Prostate gland (tissue), 2 donors: ENCODE data around the gene CGB2. TPM values are rescaled to one million over a fixed set of nuclear protein-coding genes. Genes with fewer than 3 reads are reported as not detected.

Experiments used
- DNase-seq: peaks from one replicate; pipeline ENCODE4 v3.0.0-alpha.2; 2019; ENCODE audit warnings: low spot score
- H3K27ac ChIP-seq, 2 donors: fragments of 200-600 bp; sonication (generic); 2 replicates each; pipeline ENCODE4 v1.5.1; 2017 to 2019
- H3K27me3 ChIP-seq: fragments of 200-600 bp; sonication (generic); replicated peaks from 2 replicates; pipeline ENCODE4 v1.5.1; 2019; ENCODE audit not compliant: insufficient read depth
- H3K36me3 ChIP-seq, 2 donors: fragments of 200-600 bp; sonication (generic); 1 replicate in 1 of 2; 2 replicates in 1 of 2; pipeline versions ENCODE4 v1.5.1 to v1.8.1; 2017 to 2019
- H3K4me1 ChIP-seq: fragments of 200-600 bp; sonication (generic); replicated peaks from 2 replicates; pipeline ENCODE4 v1.5.1; 2019
- H3K4me3 ChIP-seq, 2 donors: fragments of 200-600 bp; sonication (generic); 2 replicates each; pipeline ENCODE4 v1.5.1; 2017 to 2019
- H3K9me3 ChIP-seq: fragments of 200-600 bp; sonication (generic); 2 replicates; pipeline ENCODE4 v1.5.1; 2017
- CTCF ChIP-seq, 4 experiments: fragments of 200-600 bp in 2 of 4; fragments of 450-650 bp in 2 of 4; sonication (generic) in 2 of 4; IDR thresholded peaks; 1 replicate in 3 of 4; 2 replicates in 1 of 4; pipeline ENCODE4 v1.5.1; 2016 to 2019; ENCODE audit warnings: antibody characterized with exemption in 4 of 4, mild to moderate bottlenecking in 2 of 4, moderate library complexity in 2 of 4
- POLR2A ChIP-seq: fragments of 450-650 bp; IDR thresholded peaks from one replicate; pipeline ENCODE4 v1.6.1; 2016; ENCODE audit warnings: antibody characterized with exemption, mild to moderate bottlenecking
- POLR2AphosphoS5 ChIP-seq: sonication (generic); formaldehyde crosslinking; IDR thresholded peaks from one replicate; pipeline ENCODE4 v1.6.1; 2017; ENCODE audit warnings: antibody characterized with exemption
- WGBS: methylation state at CpG from one replicate; pipeline ENCODE4 v1.1.5; 2018; 5-methylcytosine and 5-hydroxymethylcytosine counted together
- intact Hi-C: fragments of 100-400 bp; cut with DNase I; formaldehyde crosslinking; loops from one replicate; pipeline ENCODE4 v1.14.2; 2022
- total RNA-seq, 2 donors: library from RNA; depleted of rRNA; stranded (reverse); fragments of >200 nt; gene quantifications; one replicate each; pipeline ENCODE4 v1.1.0, GENCODE V29; 2016

The CGB2 gene
- total RNA-seq, 2 donors from 2014 or later: not detected

GRCh38 chr19:48991873-48992580 lies 39.7 kb upstream of the CGB2 start:
- H3K4me1 ChIP-seq: peaks cover 19% of the 10 kb centered on the region
- H3K27me3 ChIP-seq: no peaks in the 10 kb centered on the region
- no peaks in the 10 kb centered on the region for H3K36me3 ChIP-seq
- peak overlapping the region; percentile 74 to 88 for H3K4me3 ChIP-seq
- DNase-seq: peak; percentile 74
- H3K27ac ChIP-seq: peak overlapping the region; percentile 97 to 98
- 12% methylated on average over 8 of the region's 8 CpGs for WGBS
- TF ChIP-seq CTCF (IDR thresholded peaks at IDR 0.05) (no peak), POLR2A (peak; percentile 83), POLR2AphosphoS5 (peak; percentile 89)
- no peaks in the 10 kb centered on the region for H3K9me3 ChIP-seq
- intact Hi-C loops: no loop called here

- intact Hi-C loops: no loop called here
- no peaks in the 10 kb centered on the region for H3K27me3 ChIP-seq
These were observed 39.0 kb upstream of the CGB2 start for GRCh38 chr19:48992581-48993174.

GRCh38 chr19:48993175-48994034 lies 38.3 kb upstream of the CGB2 start, which contains the start of the genes GYS1 and RUVBL2:
Gene GYS1 (minus strand): TSS chr19:48993309. CDS start chr19:48993112, 197 bp downstream.
Gene RUVBL2 (plus strand): TSS chr19:48993887. CDS start chr19:48993912, 25 bp downstream.
- peak; percentile 99 for TF ChIP-seq POLR2A
- peak; percentile 96 to 100 (median 99) for TF ChIP-seq CTCF (IDR thresholded peaks at IDR 0.05)
- TF ChIP-seq POLR2AphosphoS5: peak; percentile 99
- H3K4me3 ChIP-seq: peak within 1 kb of the TSS; percentile 74 to 88
- H3K36me3 ChIP-seq: no peaks in the 10 kb centered on the region
- WGBS: under 1% methylated on average over 50 of the region's 56 CpGs
- H3K9me3 ChIP-seq: no peaks in the 10 kb centered on the region
- intact Hi-C loops: no loop called here
- H3K4me1 ChIP-seq: peaks cover 19% of the 10 kb centered on the region
- H3K27me3 ChIP-seq: no peaks in the 10 kb centered on the region
- DNase-seq: peak; percentile 99
- H3K27ac ChIP-seq: peak within 1 kb of the TSS; percentile 97 to 98

More at GRCh38 chr19:48992581-48993174, 39.0 kb upstream of the CGB2 start:
- TF ChIP-seq POLR2AphosphoS5: no peak
- no peak for TF ChIP-seq POLR2A
- Histone ChIP-seq H3K36me3 (no peaks in the 10 kb centered on the region), H3K9me3 (no peaks in the 10 kb centered on the region), H3K27ac (peak overlapping the region; percentile 97 to 98), H3K4me1 (peaks cover 19% of the 10 kb centered on the region), H3K4me3 (peak overlapping the region; percentile 74 to 88)
- WGBS: under 1% methylated on average over 20 of the region's 20 CpGs
- DNase-seq: no peak

- peak overlapping the region; percentile 97 to 98 for H3K27ac ChIP-seq
- WGBS: 3% methylated on average over 13 of the region's 13 CpGs
- no peaks in the 10 kb centered on the region for H3K27me3 ChIP-seq
- peak overlapping the region; percentile 74 to 88 for H3K4me3 ChIP-seq
- DNase-seq: no peak
- TF ChIP-seq POLR2AphosphoS5 (no peak), CTCF (IDR thresholded peaks at IDR 0.05) (no peak), POLR2A (no peak)
- intact Hi-C loops: no loop called here
- H3K4me1 ChIP-seq: peaks cover 19% of the 10 kb centered on the region
- no peaks in the 10 kb centered on the region for H3K36me3 ChIP-seq
- no peaks in the 10 kb centered on the region for H3K9me3 ChIP-seq
These were observed 37.7 kb upstream of the CGB2 start for GRCh38 chr19:48994035-48994386.

- no peaks in the 10 kb centered on the region for H3K9me3 ChIP-seq
- intact Hi-C loops: no loop called here
- no peak overlapping the region for H3K4me3 ChIP-seq
- 72% methylated on average over 5 of the region's 5 CpGs for WGBS
- no peak for DNase-seq
- TF ChIP-seq POLR2AphosphoS5 (no peak), POLR2A (no peak), CTCF (IDR thresholded peaks at IDR 0.05) (peak in 1 of 4 experiments; percentile 16)
- H3K4me1 ChIP-seq: peaks cover 6% of the 10 kb centered on the region
- no peaks in the 10 kb centered on the region for H3K36me3 ChIP-seq
- H3K27ac ChIP-seq: no peak overlapping the region
- no peaks in the 10 kb centered on the region for H3K27me3 ChIP-seq
These were observed 33.7 kb upstream of the CGB2 start for GRCh38 chr19:48997972-48998371.
